Rectal smooth muscle tissue (tissue), 1 donor: ENCODE results near the gene SUSD4.

ENCODE experiments used
- H3K27ac ChIP-seq: one replicate; pipeline ENCODE4 v1.7.0; 2013; ENCODE audit warnings: low read depth, low read length, inconsistent platforms
- H3K27me3 ChIP-seq: one replicate; pipeline ENCODE4 v1.7.0; 2013; ENCODE audit warnings: low read length; ENCODE audit not compliant: control insufficient read depth, insufficient read depth
- H3K36me3 ChIP-seq: one replicate; pipeline ENCODE4 v1.7.0; 2013; ENCODE audit warnings: low read length; ENCODE audit not compliant: control insufficient read depth, insufficient read depth
- H3K4me1 ChIP-seq: one replicate; pipeline ENCODE4 v1.7.0; 2013; ENCODE audit warnings: low read length; ENCODE audit not compliant: control insufficient read depth, insufficient read depth
- H3K4me3 ChIP-seq: one replicate; pipeline ENCODE4 v1.7.0; 2013; ENCODE audit warnings: low read length
- H3K9ac ChIP-seq: one replicate; pipeline ENCODE4 v1.7.0; 2013; ENCODE audit warnings: low read length

Gene SUSD4

DNA sequence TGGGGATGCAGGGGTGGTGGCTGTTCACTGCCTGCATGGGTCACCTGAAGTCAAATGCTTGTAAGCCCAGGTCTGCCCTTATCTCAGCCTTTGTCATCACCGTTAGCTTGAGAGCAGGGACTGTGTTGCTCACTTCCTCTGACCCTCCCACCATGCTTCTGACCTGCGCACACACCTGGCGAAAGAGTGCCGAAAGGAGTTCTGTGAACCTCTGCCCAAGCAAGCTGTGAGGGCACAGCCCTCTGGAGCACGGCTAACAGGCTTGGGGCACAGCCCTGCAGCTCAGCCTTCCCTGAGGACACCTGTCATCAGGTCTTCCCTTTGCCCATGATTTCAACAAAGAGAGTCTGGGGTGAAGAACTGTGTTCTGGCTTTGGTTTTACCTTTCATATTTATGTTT lies 93.8 kb downstream of the SUSD4 start:
- Histone ChIP-seq H3K4me1 (no peaks in the 10 kb centered on the region), H3K9ac (no peak overlapping the region), H3K4me3 (no peak overlapping the region), H3K36me3 (no peaks in the 10 kb centered on the region), H3K27me3 (no peaks in the 10 kb centered on the region), H3K27ac (no peak overlapping the region)

DNA sequence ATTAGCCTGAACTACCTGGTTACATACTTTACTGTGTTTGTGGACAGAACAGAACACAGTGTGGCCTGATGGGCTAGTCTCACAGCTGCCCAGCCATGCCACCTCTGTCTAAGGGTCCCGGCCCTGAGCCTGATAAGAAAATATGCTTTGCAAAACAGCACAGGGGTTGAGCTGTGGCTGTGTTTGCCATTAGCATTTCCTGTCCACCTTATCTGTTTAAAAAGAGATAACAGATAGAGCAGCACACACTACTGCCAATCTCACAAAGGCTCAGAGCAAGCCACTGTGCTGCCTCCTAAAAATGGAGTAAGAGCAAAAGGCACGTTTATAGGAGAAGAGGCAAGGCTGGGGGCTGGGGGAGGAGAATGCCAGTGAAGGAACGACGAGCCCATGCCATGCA lies 95.0 kb downstream of the SUSD4 start:
- H3K4me3 ChIP-seq: no peak overlapping the region
- H3K27ac ChIP-seq: no peak overlapping the region
- no peaks in the 10 kb centered on the region for H3K4me1 ChIP-seq
- H3K27me3 ChIP-seq: no peaks in the 10 kb centered on the region
- no peaks in the 10 kb centered on the region for H3K36me3 ChIP-seq
- H3K9ac ChIP-seq: no peak overlapping the region

DNA sequence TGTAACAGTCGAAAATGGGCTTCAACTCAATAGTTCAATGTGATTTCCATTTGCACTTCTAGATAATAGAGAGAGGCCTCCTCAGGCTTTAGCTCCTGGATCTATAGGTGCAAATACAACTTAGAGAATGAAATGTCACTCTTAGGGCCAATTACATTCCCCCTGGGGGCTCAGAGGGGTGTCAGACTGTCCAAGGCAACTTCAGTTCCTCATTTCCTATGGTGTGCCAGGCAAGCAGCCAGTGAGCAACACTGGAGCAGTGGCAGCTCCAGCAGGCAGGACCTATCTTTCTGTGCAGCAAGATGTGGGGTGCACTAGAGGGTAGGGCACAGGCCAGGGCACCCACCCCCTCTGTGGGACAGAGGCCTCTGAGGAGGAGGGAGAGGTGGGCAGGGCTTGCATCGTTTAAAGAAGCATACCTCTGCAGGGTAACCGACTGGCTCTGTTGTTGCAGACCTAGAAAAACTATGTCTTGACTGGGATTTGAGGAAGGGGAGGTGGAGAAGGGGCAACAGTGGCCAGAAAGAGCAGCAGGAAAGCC lies 97.3 kb downstream of the SUSD4 start:
- Histone ChIP-seq H3K4me3 (no peak overlapping the region), H3K9ac (no peak overlapping the region), H3K27me3 (no peaks in the 10 kb centered on the region), H3K36me3 (no peaks in the 10 kb centered on the region), H3K4me1 (no peaks in the 10 kb centered on the region), H3K27ac (no peak overlapping the region)

DNA sequence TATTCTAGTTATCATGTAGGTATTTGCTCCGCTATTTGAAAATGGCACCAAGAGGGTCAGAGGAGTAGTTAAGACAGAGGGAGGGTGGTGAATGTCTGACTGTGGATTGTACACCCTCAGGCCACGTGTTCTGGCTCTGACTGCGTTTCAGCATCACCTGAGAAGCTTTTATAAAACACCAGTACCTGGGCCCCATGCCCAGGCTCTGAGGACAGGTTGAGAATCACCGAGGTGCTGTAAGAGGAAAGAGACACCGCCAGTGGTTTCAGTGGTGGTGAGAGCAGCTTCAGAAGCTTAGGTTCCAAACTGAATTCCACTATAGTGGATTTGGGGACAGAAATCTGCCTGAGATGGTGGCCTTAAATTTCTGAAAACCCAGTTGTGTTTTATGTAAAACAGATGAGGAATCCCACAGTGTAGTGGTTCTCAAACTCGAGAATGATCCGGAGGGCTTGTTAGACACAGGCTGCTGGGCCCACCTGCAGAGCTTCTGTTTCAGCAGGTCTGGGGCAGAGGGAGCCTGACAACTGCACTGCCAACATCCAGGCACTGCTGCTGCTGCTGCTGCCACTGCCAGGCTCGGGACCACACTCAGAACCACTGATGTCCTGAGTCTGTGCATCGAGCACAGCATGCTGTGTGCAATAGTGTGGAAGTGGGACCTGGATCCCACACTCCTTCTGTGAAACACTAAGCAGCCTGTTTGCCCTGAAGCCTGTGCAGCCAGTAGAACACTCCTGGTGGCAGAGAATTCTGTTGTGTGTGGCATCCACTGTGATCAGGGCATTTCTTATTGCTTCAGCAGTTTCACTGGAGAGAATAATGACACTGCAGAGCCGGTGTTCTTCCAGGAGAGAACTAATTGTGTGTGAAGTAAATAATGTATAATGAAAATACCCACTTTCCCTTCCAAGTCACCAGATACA lies 98.7 kb downstream of the SUSD4 start:
- no peaks in the 10 kb centered on the region for H3K36me3 ChIP-seq
- H3K27me3 ChIP-seq: no peaks in the 10 kb centered on the region
- H3K27ac ChIP-seq: no peak overlapping the region
- H3K4me3 ChIP-seq: no peak overlapping the region
- no peak overlapping the region for H3K9ac ChIP-seq
- H3K4me1 ChIP-seq: no peaks in the 10 kb centered on the region

DNA sequence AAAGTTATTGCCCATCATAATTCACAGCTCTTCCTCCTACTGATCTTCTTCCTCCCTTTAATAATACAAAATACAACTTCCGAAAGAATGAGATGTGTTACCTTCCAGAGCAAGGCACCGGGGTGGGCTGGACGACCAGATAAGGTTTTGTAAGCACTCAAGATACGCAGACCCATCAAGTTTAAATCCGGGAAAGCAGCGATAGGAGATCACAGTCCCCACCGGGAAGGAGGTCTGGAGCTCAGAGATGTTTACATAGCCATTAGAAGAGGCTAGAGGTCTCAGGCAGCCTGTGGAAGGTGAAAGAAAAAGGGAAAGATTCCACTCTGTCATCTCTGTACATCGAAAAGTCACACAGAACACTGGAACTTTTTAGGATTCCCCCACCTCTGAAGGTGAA lies 99.4 kb downstream of the SUSD4 start:
- Histone ChIP-seq H3K9ac (no peak overlapping the region), H3K27ac (no peak overlapping the region), H3K36me3 (no peaks in the 10 kb centered on the region), H3K4me3 (no peak overlapping the region), H3K27me3 (no peaks in the 10 kb centered on the region), H3K4me1 (no peaks in the 10 kb centered on the region)

DNA sequence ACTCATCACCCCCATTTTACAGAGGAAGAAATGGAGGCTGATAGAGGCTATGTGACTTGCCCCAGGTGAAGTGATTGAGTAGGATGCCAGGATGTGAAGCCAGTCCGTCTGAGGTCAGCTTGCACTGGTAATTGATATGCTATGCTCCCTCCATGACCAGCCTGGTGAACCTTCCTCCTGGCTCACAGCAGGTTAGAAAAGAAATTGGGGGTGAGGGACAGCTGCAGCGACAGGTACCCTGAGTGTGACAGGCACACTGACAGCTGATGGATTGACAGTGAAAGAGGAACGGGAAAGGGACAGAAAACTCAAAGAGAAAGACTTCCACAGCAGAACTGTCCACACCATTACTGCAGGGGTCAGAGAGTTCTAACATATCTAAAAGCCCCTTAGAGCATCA lies 102.1 kb downstream of the SUSD4 start:
- H3K9ac ChIP-seq: no peak overlapping the region
- no peaks in the 10 kb centered on the region for H3K4me1 ChIP-seq
- no peak overlapping the region for H3K4me3 ChIP-seq
- H3K27ac ChIP-seq: no peak overlapping the region
- no peaks in the 10 kb centered on the region for H3K27me3 ChIP-seq
- no peaks in the 10 kb centered on the region for H3K36me3 ChIP-seq

DNA sequence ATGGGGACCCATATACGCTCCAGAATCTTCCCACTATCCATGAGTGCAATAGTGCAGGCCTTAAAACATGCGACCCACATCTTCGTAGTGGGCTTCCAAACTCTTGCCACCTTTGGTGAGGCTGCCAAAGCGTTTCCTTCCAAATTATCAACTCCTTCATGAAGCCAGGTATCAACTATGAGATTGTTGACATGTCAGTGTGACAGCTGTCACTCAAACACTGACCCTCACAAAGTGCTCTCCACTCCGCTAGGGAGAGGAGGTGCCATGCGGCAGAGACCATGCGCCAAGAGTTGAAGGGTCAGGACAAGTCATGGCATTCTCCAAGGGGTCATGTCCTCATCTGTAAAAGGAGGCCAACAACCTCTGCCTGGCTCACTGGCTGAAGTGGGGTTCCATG lies 103.3 kb downstream of the SUSD4 start:
- no peaks in the 10 kb centered on the region for H3K27me3 ChIP-seq
- no peak overlapping the region for H3K4me3 ChIP-seq
- no peaks in the 10 kb centered on the region for H3K4me1 ChIP-seq
- H3K36me3 ChIP-seq: no peaks in the 10 kb centered on the region
- no peak overlapping the region for H3K9ac ChIP-seq
- H3K27ac ChIP-seq: no peak overlapping the region

DNA sequence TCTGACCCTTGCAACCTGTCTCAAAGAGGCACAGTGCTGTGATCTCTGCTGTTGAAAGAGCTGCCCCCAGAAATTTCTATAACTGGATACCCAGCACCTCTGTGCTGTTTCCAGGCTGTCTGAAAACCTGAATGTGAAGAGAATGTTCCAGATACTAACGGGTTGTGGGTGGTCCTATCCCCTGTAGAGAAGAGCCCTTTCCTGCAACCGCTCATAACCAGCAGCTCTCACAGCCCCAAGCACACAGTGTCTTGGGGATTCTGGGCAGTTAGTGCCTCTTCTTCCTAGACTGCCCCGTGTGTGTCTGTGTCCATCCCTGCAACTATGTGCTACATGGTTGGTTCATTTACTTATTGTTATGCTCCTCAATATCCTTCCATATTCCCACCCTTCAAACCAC lies 104.5 kb downstream of the SUSD4 start:
- Histone ChIP-seq H3K27me3 (no peaks in the 10 kb centered on the region), H3K9ac (no peak overlapping the region), H3K27ac (no peak overlapping the region), H3K36me3 (no peaks in the 10 kb centered on the region), H3K4me1 (no peaks in the 10 kb centered on the region), H3K4me3 (no peak overlapping the region)

DNA sequence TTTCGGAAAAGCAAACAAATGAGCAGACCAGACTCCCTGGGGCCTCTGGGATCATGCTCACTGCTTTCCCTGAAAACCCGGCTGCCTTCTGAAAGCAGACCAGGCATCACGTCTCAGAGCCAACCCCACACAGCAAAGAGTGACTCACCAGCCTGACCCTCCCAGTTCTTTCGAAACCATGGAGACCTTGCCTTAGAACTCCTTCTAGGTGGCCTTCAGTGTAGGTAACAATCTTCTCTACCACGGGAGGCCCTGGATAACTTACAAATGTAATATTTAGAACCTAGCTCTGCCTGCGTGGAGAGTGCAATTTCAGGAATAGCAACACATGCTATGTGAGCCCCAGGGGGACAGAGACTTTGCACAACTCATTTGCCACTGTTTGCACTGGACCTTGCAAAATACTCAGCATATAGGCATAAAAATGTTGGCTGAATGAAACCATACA lies 105.2 kb downstream of the SUSD4 start:
- no peak overlapping the region for H3K4me3 ChIP-seq
- no peaks in the 10 kb centered on the region for H3K27me3 ChIP-seq

DNA sequence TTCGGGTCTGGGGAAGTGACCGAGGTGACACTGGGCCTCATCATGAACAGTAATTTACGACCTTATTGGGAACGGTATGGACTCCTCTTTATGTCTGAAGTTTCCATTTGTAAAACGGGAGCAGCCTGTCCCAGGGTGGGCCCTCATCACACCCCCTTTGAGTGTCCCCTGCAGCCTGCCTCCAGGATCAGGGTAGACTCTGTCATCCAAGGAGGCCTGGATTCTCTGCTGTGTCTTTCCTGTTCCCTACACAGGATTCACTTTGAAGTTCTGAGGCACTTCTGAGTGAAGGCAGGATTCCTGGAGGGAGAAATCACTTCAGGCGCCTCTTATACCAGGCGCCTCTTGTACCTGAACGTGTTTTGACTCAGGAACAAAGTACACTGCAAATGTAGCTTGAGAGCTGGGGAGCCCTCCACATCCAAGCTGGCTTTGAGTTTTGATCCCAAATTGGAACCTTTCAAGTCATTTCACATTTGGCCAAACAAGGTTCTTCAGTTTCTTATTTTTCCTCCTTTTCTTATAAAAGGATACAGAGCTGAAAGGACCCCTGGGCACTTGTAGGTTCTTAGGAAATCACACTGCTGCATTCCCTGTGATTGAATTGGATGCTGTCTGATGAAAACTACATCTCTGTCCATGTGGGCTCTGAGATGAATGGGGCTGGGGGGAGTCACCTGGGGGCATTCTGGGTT lies 106.0 kb downstream of the SUSD4 start:
- Histone ChIP-seq H3K27me3 (no peaks in the 10 kb centered on the region), H3K27ac (no peak overlapping the region), H3K4me1 (no peaks in the 10 kb centered on the region), H3K9ac (no peak overlapping the region), H3K4me3 (no peak overlapping the region), H3K36me3 (no peaks in the 10 kb centered on the region)

More for the DNA sequence above, 105.2 kb downstream of the SUSD4 start:
- Histone ChIP-seq H3K9ac (no peak overlapping the region), H3K36me3 (no peaks in the 10 kb centered on the region), H3K4me1 (no peaks in the 10 kb centered on the region), H3K27ac (no peak overlapping the region)

DNA sequence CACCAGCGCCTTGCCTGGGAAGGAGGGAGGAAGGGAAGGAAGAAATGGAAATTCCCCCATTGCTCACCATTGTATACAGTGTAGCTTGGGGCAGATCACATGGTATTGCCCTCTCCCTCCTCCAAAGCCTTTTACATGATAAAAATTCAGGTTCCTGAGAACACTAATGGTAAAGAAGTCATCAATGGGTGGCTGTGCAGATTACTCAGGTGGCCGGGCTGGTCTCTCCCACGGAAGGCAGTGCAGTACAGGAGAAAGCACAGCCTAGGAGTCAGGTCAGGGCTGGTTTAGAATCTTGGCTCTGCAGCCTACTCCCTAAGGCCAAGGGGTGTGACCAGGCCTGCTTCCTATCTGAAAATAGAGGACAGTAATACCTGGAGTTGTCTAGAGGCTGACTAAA lies 107.9 kb downstream of the SUSD4 start:
- Histone ChIP-seq H3K27me3 (no peaks in the 10 kb centered on the region), H3K27ac (no peak overlapping the region), H3K4me3 (no peak overlapping the region), H3K9ac (no peak overlapping the region), H3K36me3 (no peaks in the 10 kb centered on the region), H3K4me1 (no peaks in the 10 kb centered on the region)

DNA sequence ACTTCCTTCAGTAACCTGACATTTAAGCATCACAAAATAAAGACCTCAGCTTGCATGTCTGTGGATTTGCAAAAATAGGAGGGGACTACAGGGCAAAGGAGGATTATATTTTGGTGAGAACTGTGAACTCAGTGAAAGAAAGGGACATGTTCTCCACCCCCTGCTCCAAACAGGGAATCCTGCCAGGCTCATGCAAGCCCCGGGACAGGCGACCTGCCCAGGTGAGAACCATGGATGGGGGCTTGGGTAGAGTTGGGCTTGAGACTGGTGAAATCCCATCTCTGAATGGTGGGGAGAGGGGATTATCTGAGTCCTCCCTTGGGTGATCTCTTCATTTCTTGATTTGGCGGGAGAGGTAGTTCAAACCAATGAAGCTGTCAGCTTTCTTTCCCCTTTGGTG lies 110.1 kb downstream of the SUSD4 start:
- Histone ChIP-seq H3K27ac (no peak overlapping the region), H3K4me1 (no peaks in the 10 kb centered on the region), H3K9ac (no peak overlapping the region), H3K4me3 (no peak overlapping the region), H3K27me3 (no peaks in the 10 kb centered on the region), H3K36me3 (no peaks in the 10 kb centered on the region)
